ENCODE results near the gene C20orf173. TPM values are rescaled to one million over a fixed set of nuclear protein-coding genes. Genes with fewer than 3 reads are reported as not detected.
"Not testable (repeated sequence)": the region's sequence is repeated elsewhere in the genome, so short reads cannot be mapped to it uniquely, and the experiment has no call there.

Gene C20orf173
- total RNA-seq, 2 experiments from 2014 or later: not detected

GRCh38 chr20:35552914-35553313 lies 23.5 kb upstream of the C20orf173 start:
- CTCF ChIA-PET: interaction anchor here (0.6 kb wide), 1 partner anchor 177 kb away, joined by 4 read pairs; no protein-coding TSS in a partner anchor
- POLR2A ChIA-PET: interaction anchor here (0.7 kb wide), 1 partner anchor 184 kb away, joined by 9 read pairs; no protein-coding TSS in a partner anchor

DNA sequence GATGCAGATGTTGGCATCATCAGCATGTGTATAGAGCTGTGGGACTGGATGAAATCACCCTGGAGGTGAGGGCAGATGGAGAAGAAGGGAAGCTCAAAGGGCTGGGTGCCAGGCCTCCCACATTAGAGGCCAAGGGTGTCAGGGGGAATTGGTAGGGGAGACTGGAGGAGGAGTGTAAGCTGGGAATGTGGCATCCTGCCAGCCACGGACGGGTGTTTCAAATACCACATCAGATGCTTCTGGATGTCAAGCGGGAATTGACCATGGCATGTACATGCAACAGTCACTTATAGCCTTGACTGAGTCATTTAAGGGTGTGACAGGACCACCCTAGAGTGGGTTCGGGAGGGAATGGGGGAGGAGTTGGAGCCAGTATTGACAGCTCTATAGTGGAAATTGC lies 22.1 kb upstream of the C20orf173 start:
- ChIA-PET CTCF (interaction anchor here (0.7 kb wide), 1 partner anchor 51 kb away, joined by 3 read pairs; no protein-coding TSS in a partner anchor), POLR2A (no interaction called here)

GRCh38 chr20:35547329-35547728 lies 17.9 kb upstream of the C20orf173 start:
- ChIA-PET POLR2A (no interaction called here), CTCF (no interaction called here)

DNA sequence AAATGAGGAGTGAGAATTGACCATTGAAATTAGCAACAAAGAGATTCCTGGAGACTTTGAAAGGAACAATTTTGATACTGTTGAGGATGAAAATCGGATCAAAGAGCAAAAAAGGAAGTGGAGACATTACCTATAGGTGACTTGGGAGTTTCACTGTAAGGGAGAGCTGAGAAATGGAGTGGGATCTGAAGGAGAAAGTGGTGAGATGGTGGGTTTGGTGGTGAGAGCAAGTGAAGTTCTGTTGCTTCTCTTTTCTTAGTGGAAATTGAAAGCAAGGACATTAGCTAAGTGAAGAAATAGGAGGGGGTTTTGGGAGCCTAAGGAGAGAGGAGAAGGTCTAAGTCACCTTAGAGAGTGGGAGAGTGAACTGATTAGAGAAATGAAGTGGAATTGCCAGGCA lies 16.7 kb upstream of the C20orf173 start:
- POLR2A ChIA-PET: interaction anchor here (0.5 kb wide), 1 partner anchor 1799 kb away, joined by 4 read pairs; no protein-coding TSS in a partner anchor
- CTCF ChIA-PET: no interaction called here

DNA sequence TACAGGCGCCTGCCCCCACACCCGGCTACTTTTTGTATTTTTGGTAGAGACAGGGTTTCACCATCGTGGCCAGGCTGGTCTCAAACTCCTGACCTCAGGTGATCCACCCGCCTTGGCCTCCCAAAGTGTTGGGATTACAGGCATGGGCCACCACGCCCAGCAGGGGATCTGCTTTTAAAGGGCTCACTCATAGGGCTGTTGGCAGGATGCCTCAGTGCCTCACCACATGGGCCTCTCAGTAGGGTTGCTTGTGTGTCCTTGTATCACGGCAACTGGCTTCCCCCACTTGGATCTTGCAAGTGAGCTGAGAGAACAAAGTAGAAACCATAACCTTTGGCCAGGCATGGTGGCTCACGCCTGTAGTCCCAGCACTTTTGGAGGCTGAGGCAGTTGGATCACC lies 15.5 kb upstream of the C20orf173 start:
- CTCF ChIA-PET, POLR2A ChIA-PET: not testable (repeated sequence)

DNA sequence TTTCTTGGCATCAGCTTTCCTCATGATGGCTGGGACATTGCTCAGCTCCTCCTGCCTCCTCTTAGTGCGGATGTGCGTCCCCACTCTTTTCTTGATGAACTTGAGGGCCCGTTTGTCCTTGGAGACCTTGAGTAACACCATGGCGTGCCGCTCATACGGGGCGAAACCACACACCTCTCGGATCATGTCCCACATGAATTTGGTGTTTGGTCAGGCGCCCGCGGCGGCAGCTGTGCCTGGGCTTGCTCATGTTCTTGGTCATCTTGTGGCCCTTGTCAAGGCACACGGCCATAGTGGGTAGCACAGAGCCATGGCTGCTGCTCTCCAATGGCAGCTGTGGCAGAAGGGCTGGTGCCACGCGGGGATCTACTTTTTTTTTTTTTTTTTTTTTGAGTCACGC lies 15.0 kb upstream of the C20orf173 start:
- ChIA-PET CTCF (no interaction called here), POLR2A (no interaction called here)

DNA sequence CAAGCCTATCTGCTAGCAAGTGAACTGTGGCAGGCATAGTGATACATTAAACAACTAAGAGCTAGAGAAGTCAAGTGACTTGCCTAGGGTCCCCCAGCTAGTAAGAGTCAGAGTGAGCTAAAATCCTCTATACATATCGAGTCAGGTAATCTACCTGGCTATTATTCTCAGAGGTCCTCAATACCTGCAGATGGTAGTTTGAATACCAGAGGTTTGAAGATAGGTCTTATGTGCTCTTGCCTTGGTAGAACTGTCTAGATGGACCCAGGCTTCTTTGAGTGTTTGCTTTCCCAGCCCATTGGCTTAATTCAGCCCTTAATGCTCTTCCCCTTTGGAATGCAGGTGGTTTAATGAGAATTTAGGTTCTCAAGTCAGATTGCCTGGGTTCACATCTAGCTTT lies 13.5 kb upstream of the C20orf173 start:
- POLR2A ChIA-PET: interaction anchor here (1.4 kb wide), 1 partner anchor 121 kb away, joined by 5 read pairs; the partner anchor contains the start of genes CPNE1 and RBM12
- CTCF ChIA-PET: interaction anchor here (1.8 kb wide), 1 partner anchor 79 kb away, joined by 6 read pairs; no protein-coding TSS in a partner anchor

DNA sequence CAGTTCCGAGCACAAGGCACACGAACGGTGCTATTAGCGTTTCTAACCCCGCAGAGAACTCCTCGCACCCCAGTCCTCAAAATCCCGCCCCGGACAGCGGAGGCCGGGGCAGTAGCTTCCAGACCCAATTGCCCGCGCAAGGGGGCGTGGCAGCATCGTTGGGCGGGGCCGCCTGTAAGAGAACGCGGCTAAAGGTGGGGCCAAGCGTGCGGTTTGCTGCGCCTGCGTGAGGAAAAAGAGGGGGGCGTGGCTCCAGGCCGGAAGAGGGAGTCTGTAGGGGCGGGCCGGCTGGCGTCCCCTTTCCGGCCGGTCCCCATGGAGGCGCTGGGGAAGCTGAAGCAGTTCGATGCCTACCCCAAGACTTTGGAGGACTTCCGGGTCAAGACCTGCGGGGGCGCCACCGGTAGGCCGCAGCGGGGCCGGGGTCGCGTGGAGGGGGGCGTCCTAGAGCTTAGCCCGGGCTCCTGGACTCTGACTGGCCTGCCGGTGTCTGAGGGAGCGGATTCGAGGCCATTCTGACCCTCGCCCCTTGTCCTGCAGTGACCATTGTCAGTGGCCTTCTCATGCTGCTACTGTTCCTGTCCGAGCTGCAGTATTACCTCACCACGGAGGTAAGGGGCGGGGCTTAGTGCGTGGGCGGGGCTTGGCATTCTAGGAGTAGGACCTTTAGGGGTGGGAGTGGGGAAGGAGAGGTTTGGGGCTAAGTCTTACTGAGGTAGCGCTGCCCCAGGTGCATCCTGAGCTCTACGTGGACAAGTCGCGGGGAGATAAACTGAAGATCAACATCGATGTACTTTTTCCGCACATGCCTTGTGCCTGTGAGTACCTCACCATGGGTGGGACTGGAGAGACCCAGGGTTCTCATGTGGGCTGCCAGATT lies 12.6 kb upstream of the C20orf173 start, which contains the start of gene ERGIC3:
Gene ERGIC3 (plus strand): TSS at position 296 of the 880 bp plus-strand sequence. CDS start 20 bp downstream, at position 316.
- ChIA-PET POLR2A (interaction anchor here (0.5 to 1.4 kb wide), 4 partner anchors 16 to 122 kb away, joined by 3 to 9 read pairs (median 6); partner anchors contain the start of genes CPNE1 and RBM12), CTCF (interaction anchor here (0.6 to 1.8 kb wide), 2 partner anchors 78 to 276 kb away, joined by 5 to 6 read pairs; no protein-coding TSS in a partner anchor)

- ChIA-PET POLR2A (interaction anchor here (0.5 to 1.2 kb wide), 3 partner anchors 15 to 75 kb away, joined by 3 to 9 read pairs (median 6); no protein-coding TSS in a partner anchor), CTCF (interaction anchor here (0.6 to 1.8 kb wide), 2 partner anchors 78 to 275 kb away, joined by 5 to 6 read pairs; no protein-coding TSS in a partner anchor)
These were observed 11.8 kb upstream of the C20orf173 start for GRCh38 chr20:35541118-35541782.

GRCh38 chr20:35539756-35540212 lies 10.3 kb upstream of the C20orf173 start:
- POLR2A ChIA-PET: no interaction called here
- CTCF ChIA-PET: no interaction called here

- CTCF ChIA-PET: no interaction called here
- POLR2A ChIA-PET: no interaction called here
These were observed 2.2 kb downstream of the C20orf173 start for GRCh38 chr20:35527122-35527769.

GRCh38 chr20:35525639-35526038 lies 3.8 kb downstream of the C20orf173 start:
- CTCF ChIA-PET: no interaction called here
- POLR2A ChIA-PET: no interaction called here

DNA sequence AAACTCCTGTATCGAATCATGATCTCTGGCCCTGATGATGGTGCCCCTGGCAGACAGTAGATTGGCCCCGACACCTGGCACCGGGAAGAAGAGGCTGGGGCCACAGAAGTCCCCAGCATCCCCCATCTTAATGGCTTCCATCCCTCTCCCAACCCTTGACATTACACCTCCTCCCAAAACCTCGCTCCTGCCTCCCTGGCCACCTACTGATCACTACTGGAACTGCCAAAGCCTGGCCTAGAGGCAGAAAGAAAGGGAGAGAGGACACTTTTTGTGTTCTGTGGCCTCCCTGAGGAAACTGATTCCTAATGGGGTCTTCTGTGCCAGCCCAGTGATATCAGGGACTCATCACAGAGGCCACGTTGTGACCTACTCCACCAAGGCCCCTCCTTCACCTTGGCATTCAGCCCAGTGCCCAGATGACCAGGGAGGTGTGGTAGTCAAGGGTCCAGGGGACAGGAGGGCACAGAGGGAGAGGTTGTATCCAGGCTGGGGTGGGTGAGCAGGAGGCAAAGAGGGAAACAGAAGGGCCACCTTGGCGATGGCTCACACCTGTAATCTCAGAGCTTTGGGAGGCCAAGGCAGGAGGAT lies 6.1 kb downstream of the C20orf173 start:
- ChIA-PET POLR2A (no interaction called here), CTCF (no interaction called here)

DNA sequence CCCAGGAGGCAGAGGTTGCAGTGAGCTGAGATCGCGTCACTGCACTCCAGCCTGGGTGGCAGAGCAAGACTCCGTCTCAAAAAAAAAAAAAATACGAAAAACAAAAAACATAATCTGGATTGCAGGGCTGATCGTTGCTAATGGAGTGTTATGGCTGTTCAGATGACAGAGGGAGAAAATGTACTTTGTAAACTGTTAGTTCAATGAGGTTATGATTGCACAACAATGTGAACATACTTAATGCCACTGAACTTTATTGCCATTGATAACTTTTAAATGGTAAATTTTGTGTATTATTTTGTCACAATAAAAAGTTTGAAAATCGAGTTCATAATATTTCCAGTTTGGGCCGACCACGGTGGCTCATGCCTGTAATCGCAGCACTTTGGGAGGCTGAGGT lies 10.5 kb downstream of the C20orf173 start:
- POLR2A ChIA-PET: no interaction called here
- CTCF ChIA-PET: no interaction called here

DNA sequence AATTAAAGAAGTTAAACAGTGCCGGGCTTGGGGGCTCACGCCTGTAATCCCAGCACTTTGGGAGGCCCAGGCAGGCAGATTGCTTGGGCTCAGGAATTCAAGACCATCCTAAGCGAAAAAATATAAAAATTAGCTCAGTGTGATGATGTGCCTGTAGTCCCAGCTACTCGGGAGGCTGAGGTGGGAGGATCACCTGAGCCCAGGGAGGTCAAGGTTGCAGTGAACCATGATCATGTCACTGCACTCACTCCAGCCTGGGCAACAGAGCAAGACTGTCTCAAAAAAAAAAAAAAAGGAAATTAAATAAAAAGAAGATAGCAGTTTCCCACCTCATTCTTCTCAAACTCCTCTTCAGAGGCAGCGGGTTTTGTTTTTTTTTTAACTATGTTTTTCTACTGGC lies 11.7 kb downstream of the C20orf173 start:
- CTCF ChIA-PET: not testable (repeated sequence)
- POLR2A ChIA-PET: interaction anchor here (0.7 kb wide), 1 partner anchor 199 kb away, joined by 5 read pairs; no protein-coding TSS in a partner anchor

- POLR2A ChIA-PET: interaction anchor here (0.6 to 0.7 kb wide), 2 partner anchors 75 to 200 kb away, joined by 5 to 7 read pairs; no protein-coding TSS in a partner anchor
- CTCF ChIA-PET: interaction anchor here (1.2 kb wide), 1 partner anchor 53 kb away, joined by 3 read pairs; no protein-coding TSS in a partner anchor
These were observed 12.3 kb downstream of the C20orf173 start for GRCh38 chr20:35517125-35517524.

- ChIA-PET CTCF (interaction anchor here (1.2 kb wide), 1 partner anchor 52 kb away, joined by 3 read pairs; no protein-coding TSS in a partner anchor), POLR2A (no interaction called here)
These were observed 13.4 kb downstream of the C20orf173 start for GRCh38 chr20:35515949-35516645.

- ChIA-PET CTCF (no interaction called here), POLR2A (interaction anchor here (0.6 kb wide), 1 partner anchor 1052 kb away, joined by 3 read pairs; no protein-coding TSS in a partner anchor)
These were observed 14.1 kb downstream of the C20orf173 start for GRCh38 chr20:35515341-35515740.

Measured in activated CD8-positive, alpha-beta memory T cell treated with anti-CD3 and anti-CD28 coated beads for 36 hours (primary cell).